SK-N-SH treated with all-trans-retinoic acid at 6 μM for 48 hours (cell line): ENCODE results near the gene SDC4.

Experiments used
- CREB5 ChIP-seq: fragments of 250-450 bp; sonication (Bioruptor Pico); IDR thresholded peaks from 2 replicates; pipeline ENCODE4 v1.5.1; 2020; ENCODE audit warnings: low read depth, mild to moderate bottlenecking, moderate library complexity
- CSDC2 ChIP-seq: fragments of 250-450 bp; sonication (Bioruptor Pico); IDR thresholded peaks from 2 replicates; pipeline ENCODE4 v1.5.0; 2020; ENCODE audit warnings: mild to moderate bottlenecking, moderate library complexity
- CSRNP3 ChIP-seq: fragments of 250-450 bp; sonication (Bioruptor Pico); IDR thresholded peaks from 2 replicates; pipeline ENCODE4 v1.5.1; 2021; ENCODE audit warnings: mild to moderate bottlenecking, moderate library complexity
- ESRRG ChIP-seq: fragments of 250-450 bp; sonication (Bioruptor Pico); IDR thresholded peaks from 2 replicates; pipeline ENCODE4 v1.6.1; 2021; ENCODE audit warnings: mild to moderate bottlenecking
- PATZ1 ChIP-seq: fragments of 250-450 bp; sonication (Bioruptor Pico); IDR thresholded peaks from 2 replicates; pipeline ENCODE4 v1.8.0; 2020; ENCODE audit warnings: mild to moderate bottlenecking, moderate library complexity, borderline replicate concordance
- POU6F1 ChIP-seq: fragments of 250-450 bp; sonication (Bioruptor Pico); IDR thresholded peaks from 2 replicates; pipeline ENCODE4 v1.8.0; 2021; ENCODE audit warnings: low read depth, mild to moderate bottlenecking, moderate library complexity, borderline replicate concordance
- PPARA ChIP-seq: fragments of 250-450 bp; sonication (Bioruptor Pico); IDR thresholded peaks from 2 replicates; pipeline ENCODE4 v1.5.0; 2020; ENCODE audit warnings: mild to moderate bottlenecking, borderline replicate concordance
- TOX ChIP-seq: fragments of 250-450 bp; sonication (Bioruptor Pico); IDR thresholded peaks from 2 replicates; pipeline ENCODE4 v1.8.0; 2021; ENCODE audit warnings: mild to moderate bottlenecking, moderate library complexity, borderline replicate concordance
- ZFP3 ChIP-seq: fragments of 250-450 bp; sonication (Bioruptor Pico); IDR thresholded peaks from 2 replicates; pipeline ENCODE4 v1.5.0; 2020; ENCODE audit warnings: mild to moderate bottlenecking, moderate library complexity
- ZNF8 ChIP-seq: fragments of 450-650 bp; formaldehyde crosslinking; IDR thresholded peaks from 2 replicates; pipeline ENCODE4 v1.5.0; 2020; ENCODE audit warnings: mild to moderate bottlenecking, moderate library complexity

GRCh38 chr20:45347297-45347935 lies 808 bp downstream of the SDC4 start:
- TF ChIP-seq ZNF8, result no peak
- no peak for TF ChIP-seq CSRNP3 (CRISPR knock-in tag)
- TF ChIP-seq CREB5 (CRISPR knock-in tag), result no peak
- TF ChIP-seq PATZ1 (CRISPR knock-in tag), result no peak
- TF ChIP-seq TOX, result no peak
- no peak for TF ChIP-seq ESRRG (CRISPR knock-in tag)
- TF ChIP-seq PPARA (CRISPR knock-in tag), result no peak
- TF ChIP-seq CSDC2, result no peak
- TF ChIP-seq POU6F1, result no peak
- TF ChIP-seq ZFP3 (CRISPR knock-in tag), result no peak
